Measurements from ENCODE around the gene B4GALNT3.

DNA sequence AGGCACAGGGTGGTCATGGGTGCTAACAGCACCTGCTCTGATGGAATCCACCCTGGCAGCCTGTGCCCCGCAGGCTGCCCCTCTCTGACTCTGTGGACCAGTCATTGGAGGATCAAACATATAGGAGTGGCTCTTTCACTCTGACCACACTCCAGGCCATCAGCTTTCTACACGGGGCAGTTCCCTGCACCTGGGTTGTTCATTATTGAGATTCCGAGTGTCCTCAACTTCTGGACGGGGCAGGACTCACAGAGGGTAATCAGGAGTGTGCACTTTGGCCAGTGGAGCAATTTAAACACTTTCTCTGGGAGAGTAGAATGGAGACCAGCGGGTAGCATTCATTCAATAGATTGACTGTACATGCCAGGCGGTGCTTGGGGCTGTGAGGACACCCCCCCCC lies 108.7 kb downstream of the B4GALNT3 start:
- TF ChIP-seq EZH2phosphoT487 (IDR thresholded peaks at IDR 0.05; ENCODE audit: borderline replicate concordance, low read depth, low read length): no peak
- TF ChIP-seq, protein P1, sequence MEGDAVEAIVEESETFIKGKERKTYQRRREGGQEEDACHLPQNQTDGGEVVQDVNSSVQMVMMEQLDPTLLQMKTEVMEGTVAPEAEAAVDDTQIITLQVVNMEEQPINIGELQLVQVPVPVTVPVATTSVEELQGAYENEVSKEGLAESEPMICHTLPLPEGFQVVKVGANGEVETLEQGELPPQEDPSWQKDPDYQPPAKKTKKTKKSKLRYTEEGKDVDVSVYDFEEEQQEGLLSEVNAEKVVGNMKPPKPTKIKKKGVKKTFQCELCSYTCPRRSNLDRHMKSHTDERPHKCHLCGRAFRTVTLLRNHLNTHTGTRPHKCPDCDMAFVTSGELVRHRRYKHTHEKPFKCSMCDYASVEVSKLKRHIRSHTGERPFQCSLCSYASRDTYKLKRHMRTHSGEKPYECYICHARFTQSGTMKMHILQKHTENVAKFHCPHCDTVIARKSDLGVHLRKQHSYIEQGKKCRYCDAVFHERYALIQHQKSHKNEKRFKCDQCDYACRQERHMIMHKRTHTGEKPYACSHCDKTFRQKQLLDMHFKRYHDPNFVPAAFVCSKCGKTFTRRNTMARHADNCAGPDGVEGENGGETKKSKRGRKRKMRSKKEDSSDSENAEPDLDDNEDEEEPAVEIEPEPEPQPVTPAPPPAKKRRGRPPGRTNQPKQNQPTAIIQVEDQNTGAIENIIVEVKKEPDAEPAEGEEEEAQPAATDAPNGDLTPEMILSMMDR (conservative IDR thresholded peaks at IDR 0.05; ENCODE audit: low read length): no peak

All from OCI-LY7 (cell line).